DND-41 (cell line): ENCODE data around the gene MACROD1.
"Not testable (repeated sequence)": the region's sequence is repeated elsewhere in the genome, so short reads cannot be mapped to it uniquely, and the experiment has no call there.

Experiments used
- ATAC-seq: fragments of 200-7000 bp; cut with Tn5 transposase; 3 replicates; pipeline ENCODE4 v1.9.1; 2021; ENCODE audit warnings: low read depth; ENCODE audit not compliant: insufficient read depth
- DNase-seq: peaks from one replicate; pipeline ENCODE4 v3.0.0-alpha.2; 2020
- H2AFZ ChIP-seq: 2 replicates; pipeline ENCODE4 v1.6.0; 2012; ENCODE audit warnings: low read depth, low read length
- H3K27ac ChIP-seq: 2 replicates; pipeline ENCODE4 v1.5.1; 2012; ENCODE audit warnings: low read length, inconsistent platforms
- H3K27me3 ChIP-seq: fragments of 200-600 bp; sonication (generic); 2 replicates; pipeline ENCODE4 v1.6.0; 2012; ENCODE audit warnings: low read length, mild to moderate bottlenecking, inconsistent platforms; ENCODE audit not compliant: insufficient read depth, poor library complexity
- H3K36me3 ChIP-seq: 2 replicates; pipeline ENCODE4 v1.5.1; 2012; ENCODE audit warnings: low read length, inconsistent platforms; ENCODE audit not compliant: insufficient read depth
- H3K4me1 ChIP-seq: 2 replicates; pipeline ENCODE4 v1.5.1; 2012; ENCODE audit warnings: mild to moderate bottlenecking, low read length; ENCODE audit not compliant: insufficient read depth
- H3K4me2 ChIP-seq: 2 replicates; pipeline ENCODE4 v1.6.0; 2012; ENCODE audit warnings: mild to moderate bottlenecking, moderate library complexity, low read length, inconsistent platforms; ENCODE audit not compliant: insufficient read depth
- H3K4me3 ChIP-seq, 2 experiments: fragments of 200-600 bp in 1 of 2; shearing (Covaris generic) in 1 of 2; 2 replicates each; pipeline ENCODE4 v1.5.1; 2012 to 2016; ENCODE audit warnings: inconsistent platforms in 2 of 2, low read length in 2 of 2, mild to moderate bottlenecking in 2 of 2, low read depth in 1 of 2, moderate library complexity in 1 of 2
- H3K79me2 ChIP-seq: 2 replicates; pipeline ENCODE4 v1.6.0; 2012; ENCODE audit warnings: low read length, inconsistent platforms; ENCODE audit not compliant: insufficient read depth
- H3K9ac ChIP-seq: 2 replicates; pipeline ENCODE4 v1.6.0; 2012; ENCODE audit warnings: low read depth, mild to moderate bottlenecking, inconsistent platforms, low read length, moderate library complexity
- H3K9me3 ChIP-seq: 2 replicates; pipeline ENCODE4 v1.5.1; 2012; ENCODE audit warnings: low read length, moderate library complexity, mild to moderate bottlenecking, inconsistent platforms; ENCODE audit not compliant: insufficient read depth, severe bottlenecking
- H4K20me1 ChIP-seq: 2 replicates; pipeline ENCODE4 v1.6.0; 2012; ENCODE audit warnings: low read length; ENCODE audit not compliant: insufficient read depth
- EZH2 ChIP-seq: IDR thresholded peaks from 3 replicates; pipeline ENCODE4 v1.6.1; 2012; ENCODE audit warnings: borderline replicate concordance, low read depth, mild to moderate bottlenecking, moderate library complexity, low read length, inconsistent platforms; ENCODE audit not compliant: severe bottlenecking
- TF ChIP-seq, protein P1 (sequence below): IDR thresholded peaks from 2 replicates; pipeline ENCODE4 v1.5.1; 2012; ENCODE audit warnings: borderline replicate concordance, low read length, moderate library complexity, mild to moderate bottlenecking; ENCODE audit not compliant: poor library complexity, severe bottlenecking; ENCODE audit errors: extremely low read depth

Gene MACROD1

DNA sequence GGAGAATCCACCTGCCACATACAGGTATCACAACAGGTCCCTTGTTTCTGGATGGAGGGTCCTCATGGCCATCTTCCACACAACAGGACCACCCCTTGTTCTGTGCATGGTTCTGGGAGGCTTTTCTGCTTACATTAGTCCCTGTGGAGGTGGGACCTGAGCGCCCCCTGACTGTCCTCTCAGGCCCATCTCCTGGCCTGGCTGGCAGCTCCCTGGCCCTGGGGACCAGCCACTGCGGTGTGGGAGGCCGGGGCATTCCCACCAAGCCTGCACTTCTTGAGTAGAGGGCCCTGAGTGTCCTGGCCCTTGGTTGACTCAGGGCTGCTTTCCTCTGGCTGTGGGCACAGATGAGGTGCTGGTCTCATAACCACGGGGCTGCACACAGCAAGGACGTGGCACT lies 186.5 kb downstream of the MACROD1 start:
- peaks cover 70% of the 10 kb centered on the region for H3K79me2 ChIP-seq
- peaks cover 26% of the 10 kb centered on the region; the same call in 1 of the 2 replicates for H4K20me1 ChIP-seq
- peaks cover 25% of the 10 kb centered on the region for H3K4me1 ChIP-seq
- no peak overlapping the region for H2AFZ ChIP-seq
- TF ChIP-seq, protein P1, sequence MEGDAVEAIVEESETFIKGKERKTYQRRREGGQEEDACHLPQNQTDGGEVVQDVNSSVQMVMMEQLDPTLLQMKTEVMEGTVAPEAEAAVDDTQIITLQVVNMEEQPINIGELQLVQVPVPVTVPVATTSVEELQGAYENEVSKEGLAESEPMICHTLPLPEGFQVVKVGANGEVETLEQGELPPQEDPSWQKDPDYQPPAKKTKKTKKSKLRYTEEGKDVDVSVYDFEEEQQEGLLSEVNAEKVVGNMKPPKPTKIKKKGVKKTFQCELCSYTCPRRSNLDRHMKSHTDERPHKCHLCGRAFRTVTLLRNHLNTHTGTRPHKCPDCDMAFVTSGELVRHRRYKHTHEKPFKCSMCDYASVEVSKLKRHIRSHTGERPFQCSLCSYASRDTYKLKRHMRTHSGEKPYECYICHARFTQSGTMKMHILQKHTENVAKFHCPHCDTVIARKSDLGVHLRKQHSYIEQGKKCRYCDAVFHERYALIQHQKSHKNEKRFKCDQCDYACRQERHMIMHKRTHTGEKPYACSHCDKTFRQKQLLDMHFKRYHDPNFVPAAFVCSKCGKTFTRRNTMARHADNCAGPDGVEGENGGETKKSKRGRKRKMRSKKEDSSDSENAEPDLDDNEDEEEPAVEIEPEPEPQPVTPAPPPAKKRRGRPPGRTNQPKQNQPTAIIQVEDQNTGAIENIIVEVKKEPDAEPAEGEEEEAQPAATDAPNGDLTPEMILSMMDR = no peak
- TF ChIP-seq EZH2 = no peak
- no peaks in the 10 kb centered on the region for H3K9me3 ChIP-seq
- H3K27ac ChIP-seq = no peak overlapping the region
- H3K36me3 ChIP-seq = peaks cover 30% of the 10 kb centered on the region
- DNase-seq = no peak
- H3K4me3 ChIP-seq = no peak overlapping the region
- ATAC-seq = no peak
- H3K4me2 ChIP-seq = no peak overlapping the region
- no peak overlapping the region for H3K9ac ChIP-seq
- H3K27me3 ChIP-seq = no peaks in the 10 kb centered on the region

DNA sequence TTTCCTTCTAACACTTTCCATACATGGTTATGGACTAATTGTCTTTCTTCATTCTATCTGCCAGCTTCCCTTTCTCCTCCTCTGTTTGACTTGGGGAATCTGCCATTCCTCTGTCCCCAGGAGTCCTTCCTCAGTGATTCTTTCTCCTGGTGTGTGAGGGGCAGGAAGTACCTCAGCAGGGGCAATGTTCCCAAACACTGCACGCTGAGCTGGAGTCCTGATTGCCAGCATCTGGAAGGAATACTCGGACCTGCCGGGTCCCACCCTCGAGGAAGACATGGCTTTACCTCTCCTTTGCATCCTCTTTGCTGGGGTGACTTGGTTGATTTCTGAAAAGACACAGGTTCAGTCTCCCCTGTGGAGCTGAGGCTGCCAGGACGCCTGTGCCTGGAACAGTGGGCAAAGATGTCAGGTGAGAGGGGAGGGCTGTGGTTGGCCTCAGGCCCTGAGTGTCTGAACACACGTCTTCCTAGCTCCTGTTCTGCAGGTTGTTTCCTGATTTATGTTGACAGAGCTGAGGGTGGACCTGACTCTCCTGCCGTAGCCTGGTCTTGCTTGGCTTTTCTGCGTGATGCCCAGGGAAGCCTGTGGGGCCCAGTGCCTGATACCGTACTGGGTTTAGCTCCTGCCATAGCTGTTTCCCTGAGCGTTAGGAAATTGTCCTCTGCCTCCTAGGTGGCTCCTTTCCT lies 187.2 kb downstream of the MACROD1 start:
- peaks cover 26% of the 10 kb centered on the region for H3K4me1 ChIP-seq
- H2AFZ ChIP-seq = no peak overlapping the region
- peaks cover 67% of the 10 kb centered on the region for H3K79me2 ChIP-seq
- H3K36me3 ChIP-seq = peaks cover 30% of the 10 kb centered on the region
- TF ChIP-seq, protein P1 = no peak
- TF ChIP-seq EZH2 = no peak
- H4K20me1 ChIP-seq = peaks cover 26% of the 10 kb centered on the region; the same call in 1 of the 2 replicates
- DNase-seq (no peak), ATAC-seq (no peak)
- H3K9me3 ChIP-seq = no peaks in the 10 kb centered on the region
- H3K27ac ChIP-seq = no peak overlapping the region
- H3K4me3 ChIP-seq = no peak overlapping the region
- H3K4me2 ChIP-seq = no peak overlapping the region
- H3K9ac ChIP-seq = no peak overlapping the region
- H3K27me3 ChIP-seq = no peaks in the 10 kb centered on the region

DNA sequence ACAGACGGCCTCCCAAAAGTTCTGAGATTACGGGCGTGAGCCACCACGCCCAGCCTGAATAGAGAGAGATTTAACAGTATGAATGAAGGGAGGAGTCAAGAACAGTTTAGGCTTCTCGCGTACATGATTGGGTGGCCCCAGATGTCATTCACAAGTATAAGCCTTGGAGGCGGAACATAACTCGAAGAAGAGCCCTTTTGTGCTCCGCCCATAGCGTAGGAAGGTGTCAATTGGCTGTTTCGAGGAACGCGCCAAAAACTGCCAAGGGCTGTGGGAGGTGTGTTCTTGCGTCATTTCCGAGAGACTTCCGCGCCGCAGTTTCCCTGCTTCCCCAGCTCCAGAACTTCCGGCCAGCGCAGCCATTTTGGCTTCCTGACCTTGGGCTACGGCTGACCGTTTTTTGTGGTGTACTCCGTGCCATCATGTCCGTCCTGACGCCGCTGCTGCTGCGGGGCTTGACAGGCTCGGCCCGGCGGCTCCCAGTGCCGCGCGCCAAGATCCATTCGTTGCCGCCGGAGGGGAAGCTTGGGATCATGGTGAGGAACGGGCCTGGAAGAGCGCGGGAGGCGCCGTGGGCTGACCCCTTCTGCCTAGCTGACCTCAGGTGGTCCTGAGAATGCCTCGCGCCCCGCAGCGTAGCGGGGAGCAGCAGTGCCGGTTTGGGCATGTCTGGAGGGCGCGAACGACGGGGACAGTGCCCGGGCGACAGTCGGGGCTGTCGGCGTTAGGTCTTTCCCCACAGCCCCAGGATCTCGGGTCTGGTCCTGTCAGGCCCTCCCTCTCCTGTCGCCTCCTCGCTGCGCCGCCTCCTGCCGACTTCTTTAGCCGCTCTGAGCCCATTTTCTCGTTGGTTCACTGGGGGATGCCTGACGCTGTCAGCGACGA lies 191.4 kb downstream of the MACROD1 start, which contains the start of gene COX8A:
Gene COX8A, plus strand, starts transcription at position 362 of the 885 bp plus-strand sequence. Its CDS starts 61 bp downstream, at position 423.
- Histone ChIP-seq H3K9ac (peak within 1 kb of the TSS; percentile 93), H3K4me3 (peak within 1 kb of the TSS; percentile 68 to 82; a peak in 3 of 4 replicates), H3K4me1 (peaks cover 27% of the 10 kb centered on the region), H3K4me2 (peak within 1 kb of the TSS; percentile 68), H2AFZ (peak within 1 kb of the TSS; percentile 87), H3K27ac (peak within 1 kb of the TSS; percentile 96), H3K79me2 (peaks cover 48% of the 10 kb centered on the region), H4K20me1 (peaks cover 21% of the 10 kb centered on the region; the same call in 1 of the 2 replicates), H3K27me3 (no peaks in the 10 kb centered on the region), H3K36me3 (peaks cover 30% of the 10 kb centered on the region), H3K9me3 (no peaks in the 10 kb centered on the region)
- DNase-seq = peak; percentile 99
- no peak for TF ChIP-seq EZH2
- TF ChIP-seq, protein P1 = no peak
- ATAC-seq = peak; percentile 99

DNA sequence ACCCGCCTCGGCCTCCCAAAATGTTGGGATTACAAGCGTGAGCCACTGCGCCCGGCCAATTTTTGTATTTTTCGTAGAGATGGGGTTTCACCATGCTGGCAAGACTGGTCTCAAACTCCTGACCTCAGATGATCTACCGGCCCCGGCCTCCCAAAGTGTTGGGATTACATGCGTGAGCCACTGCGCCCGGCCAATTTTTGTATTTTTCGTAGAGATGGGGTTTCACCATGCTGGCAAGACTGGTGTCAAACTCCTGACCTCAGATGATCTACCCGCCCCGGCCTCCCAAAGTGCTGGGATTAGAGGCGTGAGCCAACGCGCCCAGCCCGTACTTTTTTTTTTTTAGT lies 192.0 kb downstream of the MACROD1 start:
- peaks cover 27% of the 10 kb centered on the region for H3K4me1 ChIP-seq
- not testable (repeated sequence) for H3K9me3 ChIP-seq, H3K27me3 ChIP-seq, DNase-seq, ATAC-seq, H3K4me2 ChIP-seq, H3K9ac ChIP-seq
- H3K79me2 ChIP-seq = peaks cover 42% of the 10 kb centered on the region
- H3K4me3 ChIP-seq = peak overlapping the region in 1 of 2 experiments; percentile 82; a peak in 2 of 4 replicates
- peak overlapping the region; percentile 54 for H3K27ac ChIP-seq
- peaks cover 17% of the 10 kb centered on the region; the same call in 1 of the 2 replicates for H4K20me1 ChIP-seq
- H2AFZ ChIP-seq = peak overlapping the region; percentile 55; the same call in 1 of the 2 replicates
- H3K36me3 ChIP-seq = peaks cover 29% of the 10 kb centered on the region
